Measurements from ENCODE around the gene PAPPA. TPM values are rescaled to one million over a fixed set of nuclear protein-coding genes. Genes with fewer than 3 reads are reported as not detected.

The PAPPA gene
- total RNA-seq, 1 donor from 2014 or later: 0.15 TPM

- H3K36me3 Mint-ChIP-seq: peaks cover 7% of the 10 kb centered on the region
- H3K4me3 ChIP-seq: no peak overlapping the region
Measured at GRCh38 chr9:116187570-116188170, 34.1 kb downstream of the PAPPA start.

GRCh38 chr9:116189683-116190082 is 36.1 kb downstream of the PAPPA start:
- no peak overlapping the region for H3K4me2 ChIP-seq
- peaks cover 7% of the 10 kb centered on the region for H3K4me1 ChIP-seq
- H3K27me3 ChIP-seq: no peaks in the 10 kb centered on the region
- H3K36me3 ChIP-seq: no peaks in the 10 kb centered on the region
- Mint-ChIP-seq H3K36me3 (peaks cover 4% of the 10 kb centered on the region), H3K27ac (no peak overlapping the region), H3K9me3 (no peaks in the 10 kb centered on the region), H3K4me1 (peaks cover 9% of the 10 kb centered on the region), H3K27me3 (ENCODE audit: insufficient read depth, low read depth) (peaks cover 2% of the 10 kb centered on the region), H3K4me3 (no peak overlapping the region)
- H3K9me3 ChIP-seq (ENCODE audit: low read depth): no peaks in the 10 kb centered on the region
- no peak overlapping the region for H2AFZ ChIP-seq (replicated peaks)
- H3K9ac ChIP-seq: no peak overlapping the region
- H3K27ac ChIP-seq: no peak overlapping the region
- no peak for TF ChIP-seq EZH2phosphoT487 (IDR thresholded peaks at IDR 0.05)
- no peak for TF ChIP-seq EZH2 (IDR thresholded peaks at IDR 0.05)
- no peak for TF ChIP-seq CTCF (IDR thresholded peaks at IDR 0.05)
- H4K20me1 ChIP-seq (ENCODE audit: low read depth): no peaks in the 10 kb centered on the region
- DNase-seq (ENCODE audit: low spot score): no peak
- H3F3A ChIP-seq (ENCODE audit: low read depth): no peaks in the 10 kb centered on the region
- no peaks in the 10 kb centered on the region for H3K79me2 ChIP-seq (ENCODE audit: low read depth)
- no peak overlapping the region for H3K4me3 ChIP-seq

More at GRCh38 chr9:116187570-116188170, 34.1 kb downstream of the PAPPA start:
- H3K4me1 Mint-ChIP-seq: peaks cover 9% of the 10 kb centered on the region
- no peak overlapping the region for H3K27ac ChIP-seq
- H3K4me1 ChIP-seq: peaks cover 7% of the 10 kb centered on the region
- no peaks in the 10 kb centered on the region for H3K79me2 ChIP-seq (ENCODE audit: low read depth)
- no peak overlapping the region for H3K4me2 ChIP-seq
- no peak overlapping the region for H3K9ac ChIP-seq
- TF ChIP-seq CTCF (IDR thresholded peaks at IDR 0.05): no peak
- no peak for TF ChIP-seq EZH2 (IDR thresholded peaks at IDR 0.05)
- no peak for TF ChIP-seq EZH2phosphoT487 (IDR thresholded peaks at IDR 0.05)
- no peaks in the 10 kb centered on the region for H3F3A ChIP-seq (ENCODE audit: low read depth)
- H3K27me3 Mint-ChIP-seq (ENCODE audit: insufficient read depth, low read depth): peaks cover 2% of the 10 kb centered on the region
- no peaks in the 10 kb centered on the region for H4K20me1 ChIP-seq (ENCODE audit: low read depth)
- no peak overlapping the region for H2AFZ ChIP-seq (replicated peaks)
- no peaks in the 10 kb centered on the region for H3K9me3 Mint-ChIP-seq
- no peaks in the 10 kb centered on the region for H3K36me3 ChIP-seq
- no peaks in the 10 kb centered on the region for H3K9me3 ChIP-seq (ENCODE audit: low read depth)
- H3K27me3 ChIP-seq: no peaks in the 10 kb centered on the region
- DNase-seq (ENCODE audit: low spot score): no peak
- no peak overlapping the region for H3K27ac Mint-ChIP-seq
- H3K4me3 Mint-ChIP-seq: no peak overlapping the region

GRCh38 chr9:116190637-116191396 is 37.2 kb downstream of the PAPPA start:
- Mint-ChIP-seq H3K27ac (no peak overlapping the region), H3K4me1 (peaks cover 9% of the 10 kb centered on the region), H3K36me3 (peaks cover 4% of the 10 kb centered on the region), H3K27me3 (ENCODE audit: insufficient read depth, low read depth) (peaks cover 2% of the 10 kb centered on the region), H3K4me3 (no peak overlapping the region), H3K9me3 (no peaks in the 10 kb centered on the region)
- H3F3A ChIP-seq (ENCODE audit: low read depth): no peaks in the 10 kb centered on the region
- no peaks in the 10 kb centered on the region for H3K36me3 ChIP-seq
- no peak for DNase-seq (ENCODE audit: low spot score)
- no peak overlapping the region for H2AFZ ChIP-seq (replicated peaks)
- no peak overlapping the region for H3K4me3 ChIP-seq
- no peaks in the 10 kb centered on the region for H3K27me3 ChIP-seq
- peaks cover 7% of the 10 kb centered on the region for H3K4me1 ChIP-seq
- H3K9ac ChIP-seq: no peak overlapping the region
- TF ChIP-seq EZH2 (IDR thresholded peaks at IDR 0.05) (no peak), EZH2phosphoT487 (IDR thresholded peaks at IDR 0.05) (no peak), CTCF (IDR thresholded peaks at IDR 0.05) (no peak)
- H3K79me2 ChIP-seq (ENCODE audit: low read depth): no peaks in the 10 kb centered on the region
- no peak overlapping the region for H3K4me2 ChIP-seq
- H3K27ac ChIP-seq: no peak overlapping the region
- no peaks in the 10 kb centered on the region for H3K9me3 ChIP-seq (ENCODE audit: low read depth)
- H4K20me1 ChIP-seq (ENCODE audit: low read depth): no peaks in the 10 kb centered on the region

Measured in neural progenitor cell (in vitro differentiated cells).